Measurements from ENCODE around the gene DRD1.

DNA sequence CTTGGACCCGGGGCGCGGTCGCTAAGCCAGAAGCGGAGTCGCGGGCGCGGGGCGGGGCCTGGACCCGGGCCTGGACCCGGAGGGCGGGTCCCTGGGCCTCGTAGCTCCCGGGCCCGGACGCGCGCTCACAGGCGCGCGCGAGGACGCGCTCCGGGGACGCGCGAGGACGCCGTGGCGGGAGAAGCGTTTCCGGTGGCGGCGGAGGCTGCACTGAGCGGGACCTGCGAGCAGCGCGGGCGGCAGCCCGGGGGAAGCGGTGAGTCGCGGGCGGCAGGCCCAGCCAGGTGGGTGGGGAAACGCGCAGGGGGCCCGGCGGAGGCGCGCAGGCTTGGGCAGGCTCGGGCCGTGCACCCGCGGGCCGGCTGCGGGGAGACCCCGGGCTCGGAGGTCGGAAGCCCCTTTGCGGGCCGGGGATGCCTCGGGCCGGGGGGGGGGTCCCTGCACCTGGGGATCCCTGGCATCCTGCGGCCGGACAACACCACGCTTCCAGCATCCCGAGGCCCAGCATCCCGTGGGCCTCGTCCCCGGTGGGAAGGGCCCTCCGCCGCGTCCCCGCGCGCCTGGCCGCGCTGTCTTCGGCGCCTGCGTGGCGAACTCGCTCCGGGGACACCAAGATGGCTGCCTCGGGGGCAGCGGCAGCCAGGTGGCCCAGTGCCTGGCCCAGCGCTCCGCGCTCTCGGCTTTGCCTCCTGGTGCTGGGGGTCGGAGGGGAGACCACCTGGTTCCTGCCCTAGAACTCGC lies 34.6 kb upstream of the DRD1 start, which contains the start of gene SFXN1:
- TF ChIP-seq, protein P1, sequence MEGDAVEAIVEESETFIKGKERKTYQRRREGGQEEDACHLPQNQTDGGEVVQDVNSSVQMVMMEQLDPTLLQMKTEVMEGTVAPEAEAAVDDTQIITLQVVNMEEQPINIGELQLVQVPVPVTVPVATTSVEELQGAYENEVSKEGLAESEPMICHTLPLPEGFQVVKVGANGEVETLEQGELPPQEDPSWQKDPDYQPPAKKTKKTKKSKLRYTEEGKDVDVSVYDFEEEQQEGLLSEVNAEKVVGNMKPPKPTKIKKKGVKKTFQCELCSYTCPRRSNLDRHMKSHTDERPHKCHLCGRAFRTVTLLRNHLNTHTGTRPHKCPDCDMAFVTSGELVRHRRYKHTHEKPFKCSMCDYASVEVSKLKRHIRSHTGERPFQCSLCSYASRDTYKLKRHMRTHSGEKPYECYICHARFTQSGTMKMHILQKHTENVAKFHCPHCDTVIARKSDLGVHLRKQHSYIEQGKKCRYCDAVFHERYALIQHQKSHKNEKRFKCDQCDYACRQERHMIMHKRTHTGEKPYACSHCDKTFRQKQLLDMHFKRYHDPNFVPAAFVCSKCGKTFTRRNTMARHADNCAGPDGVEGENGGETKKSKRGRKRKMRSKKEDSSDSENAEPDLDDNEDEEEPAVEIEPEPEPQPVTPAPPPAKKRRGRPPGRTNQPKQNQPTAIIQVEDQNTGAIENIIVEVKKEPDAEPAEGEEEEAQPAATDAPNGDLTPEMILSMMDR (conservative IDR thresholded peaks at IDR 0.05; ENCODE audit: low read depth in 2 of 2), result no peak
- TF ChIP-seq POLR2AphosphoS5 (IDR thresholded peaks at IDR 0.05; ENCODE audit: low read depth), result peak; percentile 68
- TF ChIP-seq, protein P2, sequence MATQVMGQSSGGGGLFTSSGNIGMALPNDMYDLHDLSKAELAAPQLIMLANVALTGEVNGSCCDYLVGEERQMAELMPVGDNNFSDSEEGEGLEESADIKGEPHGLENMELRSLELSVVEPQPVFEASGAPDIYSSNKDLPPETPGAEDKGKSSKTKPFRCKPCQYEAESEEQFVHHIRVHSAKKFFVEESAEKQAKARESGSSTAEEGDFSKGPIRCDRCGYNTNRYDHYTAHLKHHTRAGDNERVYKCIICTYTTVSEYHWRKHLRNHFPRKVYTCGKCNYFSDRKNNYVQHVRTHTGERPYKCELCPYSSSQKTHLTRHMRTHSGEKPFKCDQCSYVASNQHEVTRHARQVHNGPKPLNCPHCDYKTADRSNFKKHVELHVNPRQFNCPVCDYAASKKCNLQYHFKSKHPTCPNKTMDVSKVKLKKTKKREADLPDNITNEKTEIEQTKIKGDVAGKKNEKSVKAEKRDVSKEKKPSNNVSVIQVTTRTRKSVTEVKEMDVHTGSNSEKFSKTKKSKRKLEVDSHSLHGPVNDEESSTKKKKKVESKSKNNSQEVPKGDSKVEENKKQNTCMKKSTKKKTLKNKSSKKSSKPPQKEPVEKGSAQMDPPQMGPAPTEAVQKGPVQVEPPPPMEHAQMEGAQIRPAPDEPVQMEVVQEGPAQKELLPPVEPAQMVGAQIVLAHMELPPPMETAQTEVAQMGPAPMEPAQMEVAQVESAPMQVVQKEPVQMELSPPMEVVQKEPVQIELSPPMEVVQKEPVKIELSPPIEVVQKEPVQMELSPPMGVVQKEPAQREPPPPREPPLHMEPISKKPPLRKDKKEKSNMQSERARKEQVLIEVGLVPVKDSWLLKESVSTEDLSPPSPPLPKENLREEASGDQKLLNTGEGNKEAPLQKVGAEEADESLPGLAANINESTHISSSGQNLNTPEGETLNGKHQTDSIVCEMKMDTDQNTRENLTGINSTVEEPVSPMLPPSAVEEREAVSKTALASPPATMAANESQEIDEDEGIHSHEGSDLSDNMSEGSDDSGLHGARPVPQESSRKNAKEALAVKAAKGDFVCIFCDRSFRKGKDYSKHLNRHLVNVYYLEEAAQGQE (IDR thresholded peaks at IDR 0.05; ENCODE audit: unreplicated experiment), result no peak
- no peak for TF ChIP-seq EZH2phosphoT487 (IDR thresholded peaks at IDR 0.05; ENCODE audit: unreplicated experiment)
- TF ChIP-seq EZH2 (IDR thresholded peaks at IDR 0.05; ENCODE audit: low read depth, unreplicated experiment), result no peak
- no peak for TF ChIP-seq CREB1 (CRISPR knock-in tag; IDR thresholded peaks at IDR 0.05; ENCODE audit: low read depth)
- no peak for TF ChIP-seq STAT1 (IDR thresholded peaks at IDR 0.05; ENCODE audit: unreplicated experiment)
